Measurements from ENCODE around the gene CCSER1. TPM values are rescaled to one million over a fixed set of nuclear protein-coding genes. Genes with fewer than 3 reads are reported as not detected.

The CCSER1 gene
- total RNA-seq, 2 experiments from 2014 or later: not detected

DNA sequence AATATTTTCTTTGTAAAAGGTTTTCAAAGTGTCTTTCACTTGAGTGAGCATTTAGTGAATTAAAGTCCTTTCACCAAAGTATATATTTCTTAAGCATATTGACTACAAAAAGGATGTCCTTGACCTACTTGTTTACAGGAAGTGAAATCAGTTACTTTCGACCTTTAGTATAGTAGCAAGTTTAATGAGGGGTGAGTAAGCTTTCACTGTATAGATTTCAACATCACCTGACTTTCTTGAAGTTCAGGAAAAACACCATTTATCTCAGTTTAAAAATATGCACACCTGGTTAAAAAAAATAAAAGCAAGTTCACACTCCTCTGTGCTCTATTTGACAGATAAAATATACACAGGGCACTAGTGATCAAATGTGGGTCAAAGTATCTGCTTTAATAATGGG, 88.1 kb downstream of the CCSER1 start:
- Mint-ChIP-seq H3K27ac (no peak overlapping the region), H3K36me3 (ENCODE audit: low read depth) (no peaks in the 10 kb centered on the region), H3K9me3 (ENCODE audit: insufficient read depth) (no peaks in the 10 kb centered on the region), H3K4me3 (no peak overlapping the region), H3K27me3 (ENCODE audit: low read depth) (no peaks in the 10 kb centered on the region), H3K4me1 (ENCODE audit: low read depth) (no peaks in the 10 kb centered on the region)
- POLR2A ChIA-PET: no interaction called here
- CTCF ChIA-PET: no interaction called here
- DNase-seq: no peak
- ATAC-seq: no peak

DNA sequence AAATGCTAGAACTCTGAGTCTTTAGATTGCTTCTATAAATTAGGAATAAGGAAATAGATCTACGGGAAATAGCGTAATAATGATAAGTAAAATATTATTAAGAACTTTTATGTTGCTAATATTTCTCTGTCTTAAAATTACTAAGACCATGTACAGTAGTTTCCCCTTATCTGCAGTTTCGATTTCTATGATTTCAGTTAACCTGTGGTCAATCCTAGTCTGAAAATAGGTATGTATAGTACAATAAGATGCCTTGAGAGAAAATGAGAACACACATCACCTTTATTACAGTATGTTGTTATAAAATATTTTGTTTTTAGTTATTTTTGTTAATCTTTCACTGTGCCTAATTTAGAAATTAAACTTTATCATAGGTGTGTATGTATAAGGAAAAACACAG, 92.6 kb downstream of the CCSER1 start:
- no peak for DNase-seq
- no peaks in the 10 kb centered on the region for H3K27me3 Mint-ChIP-seq (ENCODE audit: low read depth)
- CTCF ChIA-PET: no interaction called here
- H3K36me3 Mint-ChIP-seq (ENCODE audit: low read depth): no peaks in the 10 kb centered on the region
- no peak overlapping the region for H3K4me3 Mint-ChIP-seq
- no peak overlapping the region for H3K27ac Mint-ChIP-seq
- POLR2A ChIA-PET: no interaction called here
- H3K9me3 Mint-ChIP-seq (ENCODE audit: insufficient read depth): no peaks in the 10 kb centered on the region
- no peaks in the 10 kb centered on the region for H3K4me1 Mint-ChIP-seq (ENCODE audit: low read depth)
- no peak for ATAC-seq

DNA sequence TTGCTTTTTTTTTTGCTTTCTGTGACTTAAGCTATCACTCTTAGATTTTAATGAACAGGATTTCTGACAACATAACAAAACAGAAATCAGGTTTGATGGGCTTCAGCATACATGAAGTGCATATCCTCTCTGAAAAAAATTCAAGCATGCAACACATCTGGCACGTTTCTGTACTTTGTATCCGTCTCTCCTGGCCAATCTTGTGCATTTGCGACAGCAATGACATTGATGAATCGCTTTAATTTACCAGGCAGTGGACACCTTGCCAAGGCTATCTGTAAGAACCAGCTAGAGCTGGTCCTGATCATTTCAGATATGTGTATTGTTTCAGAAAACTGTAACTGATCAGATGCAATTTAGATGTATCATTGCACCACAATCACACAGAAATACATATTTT, 93.3 kb downstream of the CCSER1 start:
- ChIA-PET POLR2A (no interaction called here), CTCF (no interaction called here)
- no peak for DNase-seq
- no peaks in the 10 kb centered on the region for H3K27me3 Mint-ChIP-seq (ENCODE audit: low read depth)
- H3K27ac Mint-ChIP-seq: no peak overlapping the region
- no peaks in the 10 kb centered on the region for H3K4me1 Mint-ChIP-seq (ENCODE audit: low read depth)
- H3K36me3 Mint-ChIP-seq (ENCODE audit: low read depth): no peaks in the 10 kb centered on the region
- H3K4me3 Mint-ChIP-seq: no peak overlapping the region
- no peak for ATAC-seq
- no peaks in the 10 kb centered on the region for H3K9me3 Mint-ChIP-seq (ENCODE audit: insufficient read depth)

DNA sequence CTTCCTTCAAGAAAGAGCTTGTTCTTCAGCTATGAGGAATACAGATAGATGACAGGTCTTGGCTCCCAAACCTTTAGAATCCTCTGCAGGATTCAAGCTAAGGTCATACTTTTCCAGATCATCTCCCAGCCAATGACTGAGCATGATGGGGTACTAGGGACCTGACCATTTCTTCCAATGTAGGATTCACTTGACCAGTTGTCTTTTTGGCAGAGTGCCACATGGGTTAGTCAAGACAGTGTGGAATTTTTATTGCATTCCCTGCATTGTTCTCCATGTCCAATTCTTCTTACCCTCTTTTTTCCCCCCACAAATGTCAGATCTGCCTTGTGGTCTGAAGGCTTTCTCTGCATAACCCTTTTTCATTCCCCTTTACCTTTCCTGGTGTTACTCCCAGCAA, 99.5 kb downstream of the CCSER1 start:
- Mint-ChIP-seq H3K4me3 (no peak overlapping the region), H3K4me1 (ENCODE audit: low read depth) (no peaks in the 10 kb centered on the region), H3K9me3 (ENCODE audit: insufficient read depth) (peaks cover 3% of the 10 kb centered on the region), H3K36me3 (ENCODE audit: low read depth) (no peaks in the 10 kb centered on the region), H3K27ac (no peak overlapping the region), H3K27me3 (ENCODE audit: low read depth) (no peaks in the 10 kb centered on the region)
- ChIA-PET CTCF (no interaction called here), POLR2A (no interaction called here)
- no peak for ATAC-seq
- no peak for DNase-seq

DNA sequence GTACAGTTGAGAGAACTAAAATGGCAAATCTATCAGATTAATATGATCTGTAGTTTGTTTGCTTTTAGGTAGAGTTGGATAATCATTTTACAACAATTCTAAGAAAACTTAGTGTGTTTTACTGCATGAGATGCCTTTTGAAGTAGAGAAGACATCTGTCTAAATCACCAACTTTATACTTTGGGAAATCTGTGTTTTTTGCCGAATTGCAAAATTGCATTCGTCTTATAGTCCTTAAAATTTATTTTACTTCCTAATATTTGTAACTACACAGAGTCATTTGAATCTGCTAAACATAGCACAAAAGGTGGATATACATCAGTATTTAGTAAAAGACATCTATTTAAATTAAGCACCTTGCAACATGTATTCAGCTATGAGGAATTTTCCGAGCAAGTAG, 100.0 kb downstream of the CCSER1 start:
- CTCF ChIA-PET: no interaction called here
- Mint-ChIP-seq H3K27ac (no peak overlapping the region), H3K27me3 (ENCODE audit: low read depth) (no peaks in the 10 kb centered on the region), H3K9me3 (ENCODE audit: insufficient read depth) (peaks cover 3% of the 10 kb centered on the region), H3K4me1 (ENCODE audit: low read depth) (no peaks in the 10 kb centered on the region), H3K4me3 (no peak overlapping the region), H3K36me3 (ENCODE audit: low read depth) (no peaks in the 10 kb centered on the region)
- no peak for ATAC-seq
- POLR2A ChIA-PET: no interaction called here
- DNase-seq: no peak

DNA sequence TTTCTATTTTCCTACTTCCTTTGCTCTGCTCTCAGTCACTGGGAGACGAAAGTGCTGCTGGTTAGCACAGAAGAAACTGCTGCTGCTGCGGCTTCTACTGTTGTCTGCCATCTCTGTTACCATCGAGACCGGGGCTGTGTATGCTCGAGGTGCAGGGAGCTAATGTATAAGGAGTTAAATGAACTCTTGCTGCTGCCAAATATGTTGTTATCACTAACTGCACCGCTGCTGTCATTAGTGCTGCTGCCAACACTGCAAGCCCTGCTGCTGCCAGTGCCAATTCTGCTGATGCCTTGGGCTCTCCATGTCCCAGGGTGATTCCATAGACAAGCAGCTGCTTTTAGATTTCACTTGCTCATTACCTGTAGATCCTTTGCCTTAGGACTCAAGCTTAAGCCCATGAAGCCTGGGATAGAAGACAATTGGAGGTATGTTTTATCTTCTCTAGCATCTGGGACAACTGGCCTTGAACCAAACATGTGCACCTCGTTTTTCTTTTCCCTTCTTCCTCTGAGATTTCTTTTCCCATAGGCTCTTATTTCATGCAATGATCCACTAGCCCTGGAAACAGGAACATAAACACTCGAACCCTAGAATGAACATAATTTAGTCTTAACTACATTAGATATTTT, 107.8 kb downstream of the CCSER1 start:
- Mint-ChIP-seq H3K27me3 (ENCODE audit: low read depth) (no peaks in the 10 kb centered on the region), H3K27ac (no peak overlapping the region), H3K4me3 (no peak overlapping the region), H3K9me3 (ENCODE audit: insufficient read depth) (no peaks in the 10 kb centered on the region), H3K4me1 (ENCODE audit: low read depth) (no peaks in the 10 kb centered on the region), H3K36me3 (ENCODE audit: low read depth) (no peaks in the 10 kb centered on the region)
- ChIA-PET POLR2A (no interaction called here), CTCF (no interaction called here)
- no peak for DNase-seq
- no peak for ATAC-seq

DNA sequence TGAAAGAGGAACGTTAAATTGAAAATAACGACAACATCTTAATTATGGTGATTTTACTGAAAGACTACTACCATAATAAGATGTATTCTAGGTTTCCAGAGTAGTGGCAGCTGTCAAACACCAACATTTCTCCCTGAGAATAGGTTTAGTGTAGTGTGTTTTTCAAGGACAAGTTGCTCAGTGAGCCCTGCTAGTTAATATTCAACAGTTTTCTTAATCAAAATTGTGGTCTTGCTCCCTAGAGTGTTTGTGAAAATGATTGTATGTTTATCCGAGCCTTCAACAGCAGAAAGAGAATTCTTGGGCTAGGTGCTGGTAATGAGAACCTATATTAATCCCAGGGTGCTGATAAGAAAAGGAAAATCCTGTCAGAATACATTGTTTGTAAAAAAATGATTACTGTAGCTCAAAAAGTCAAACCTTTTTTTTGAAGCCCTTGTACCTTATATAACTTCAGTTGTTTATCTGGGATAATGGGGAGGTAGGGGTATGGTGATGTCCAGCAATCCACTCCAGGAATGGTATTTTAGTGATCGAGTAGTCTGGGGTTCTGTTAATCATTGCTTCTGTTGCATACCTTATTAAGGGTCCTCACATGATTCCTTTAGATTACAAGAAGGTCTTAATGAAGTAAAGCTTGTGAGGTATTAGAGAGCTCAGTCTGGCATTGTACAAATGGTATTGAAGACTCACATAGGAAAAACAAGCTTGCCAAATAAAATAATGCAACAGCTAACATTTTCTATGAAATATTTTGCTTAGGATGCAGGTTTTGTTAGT, 110.7 kb downstream of the CCSER1 start:
- ChIA-PET CTCF (no interaction called here), POLR2A (no interaction called here)
- Mint-ChIP-seq H3K36me3 (ENCODE audit: low read depth) (no peaks in the 10 kb centered on the region), H3K4me3 (no peak overlapping the region), H3K27me3 (ENCODE audit: low read depth) (no peaks in the 10 kb centered on the region), H3K9me3 (ENCODE audit: insufficient read depth) (no peaks in the 10 kb centered on the region), H3K4me1 (ENCODE audit: low read depth) (no peaks in the 10 kb centered on the region), H3K27ac (no peak overlapping the region)
- DNase-seq (no peak), ATAC-seq (no peak)

DNA sequence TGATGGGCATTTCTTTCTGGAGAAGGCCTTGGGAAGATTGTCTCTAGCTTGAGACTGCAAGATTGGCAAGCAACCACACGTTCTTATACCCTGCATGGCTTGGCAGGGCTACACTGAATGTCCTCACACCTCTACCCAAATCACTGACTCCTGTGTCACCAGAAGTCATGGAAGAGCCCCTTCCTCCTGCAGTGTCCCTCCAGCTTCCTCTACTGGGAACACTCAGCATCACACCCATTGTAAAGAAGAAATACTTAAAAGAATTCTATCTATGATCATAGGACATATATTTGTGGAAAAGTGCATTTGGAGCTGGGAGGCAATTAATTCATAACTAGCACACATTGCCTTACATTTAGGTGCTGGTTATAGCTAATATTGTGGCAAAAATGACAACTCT, 113.1 kb downstream of the CCSER1 start:
- no peaks in the 10 kb centered on the region for H3K9me3 Mint-ChIP-seq (ENCODE audit: insufficient read depth)
- ChIA-PET CTCF (no interaction called here), POLR2A (no interaction called here)
- H3K27me3 Mint-ChIP-seq (ENCODE audit: low read depth): no peaks in the 10 kb centered on the region
- no peaks in the 10 kb centered on the region for H3K36me3 Mint-ChIP-seq (ENCODE audit: low read depth)
- DNase-seq (no peak), ATAC-seq (no peak)
- no peak overlapping the region for H3K27ac Mint-ChIP-seq
- no peak overlapping the region for H3K4me3 Mint-ChIP-seq
- no peaks in the 10 kb centered on the region for H3K4me1 Mint-ChIP-seq (ENCODE audit: low read depth)

DNA sequence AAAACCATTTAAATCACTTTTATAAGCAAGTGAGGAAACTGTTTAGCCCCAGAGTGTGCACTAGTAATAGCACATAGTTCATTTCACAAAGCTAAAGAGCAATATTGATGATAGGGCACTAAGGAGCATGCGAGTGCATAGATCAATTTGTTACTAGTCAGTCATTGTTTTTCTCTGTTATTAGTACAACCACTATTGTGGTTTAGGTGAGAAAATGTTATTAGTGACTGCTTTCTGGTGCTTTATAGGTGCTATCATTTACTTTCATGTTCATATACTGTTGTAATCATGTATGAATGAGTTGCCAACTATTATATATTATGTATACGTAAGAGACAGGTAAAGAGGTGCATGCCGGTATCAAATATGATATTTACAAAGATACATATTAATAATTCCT, 113.8 kb downstream of the CCSER1 start:
- CTCF ChIA-PET: no interaction called here
- Mint-ChIP-seq H3K36me3 (ENCODE audit: low read depth) (no peaks in the 10 kb centered on the region), H3K27ac (no peak overlapping the region), H3K9me3 (ENCODE audit: insufficient read depth) (no peaks in the 10 kb centered on the region), H3K4me1 (ENCODE audit: low read depth) (no peaks in the 10 kb centered on the region), H3K27me3 (ENCODE audit: low read depth) (no peaks in the 10 kb centered on the region), H3K4me3 (no peak overlapping the region)
- POLR2A ChIA-PET: no interaction called here
- ATAC-seq (no peak), DNase-seq (no peak)

DNA sequence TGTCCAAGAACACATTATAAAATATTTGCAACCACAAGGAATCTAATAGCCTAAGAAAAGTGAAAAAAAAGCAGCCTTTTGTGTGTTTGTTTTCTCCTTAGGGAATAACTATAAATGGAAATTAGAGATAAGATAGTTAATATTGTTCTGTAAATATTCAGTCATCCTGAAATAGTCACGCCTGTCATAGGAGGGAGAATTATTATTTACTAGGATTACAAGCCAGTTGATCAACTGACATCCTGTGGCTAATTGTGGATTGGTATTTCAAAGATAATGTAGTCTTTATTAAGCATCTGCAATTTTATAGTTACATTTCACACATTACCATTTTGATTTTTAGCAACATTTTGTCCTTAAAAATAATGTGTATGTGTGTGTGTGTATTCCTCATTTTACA, 118.6 kb downstream of the CCSER1 start:
- ATAC-seq: no peak
- no peak for DNase-seq
- H3K9me3 Mint-ChIP-seq (ENCODE audit: insufficient read depth): no peaks in the 10 kb centered on the region
- no peak overlapping the region for H3K27ac Mint-ChIP-seq
- ChIA-PET CTCF (no interaction called here), POLR2A (no interaction called here)
- no peak overlapping the region for H3K4me3 Mint-ChIP-seq
- H3K4me1 Mint-ChIP-seq (ENCODE audit: low read depth): no peaks in the 10 kb centered on the region
- no peaks in the 10 kb centered on the region for H3K27me3 Mint-ChIP-seq (ENCODE audit: low read depth)
- H3K36me3 Mint-ChIP-seq (ENCODE audit: low read depth): no peaks in the 10 kb centered on the region

DNA sequence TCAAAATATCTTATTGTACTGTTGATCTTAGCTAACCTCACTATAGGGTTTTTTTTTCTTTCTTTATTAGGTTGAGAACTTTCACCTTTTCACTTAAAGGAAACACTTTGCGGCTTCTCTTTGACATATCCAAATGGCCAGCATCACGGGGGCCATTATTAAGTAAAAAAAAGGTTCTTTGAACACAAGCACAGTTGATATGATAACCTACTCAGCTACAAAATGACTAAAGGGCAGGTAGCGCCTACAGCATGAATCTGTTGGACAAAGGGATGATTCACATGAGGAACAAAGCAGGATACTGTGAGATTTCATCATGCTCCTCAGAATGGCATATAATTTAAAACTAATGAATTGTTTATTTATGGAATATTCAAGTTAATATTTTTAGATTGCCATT, 119.6 kb downstream of the CCSER1 start:
- no peak overlapping the region for H3K4me3 Mint-ChIP-seq
- ChIA-PET POLR2A (no interaction called here), CTCF (no interaction called here)
- no peaks in the 10 kb centered on the region for H3K27me3 Mint-ChIP-seq (ENCODE audit: low read depth)
- DNase-seq: no peak
- ATAC-seq: no peak
- no peak overlapping the region for H3K27ac Mint-ChIP-seq
- no peaks in the 10 kb centered on the region for H3K4me1 Mint-ChIP-seq (ENCODE audit: low read depth)
- no peaks in the 10 kb centered on the region for H3K36me3 Mint-ChIP-seq (ENCODE audit: low read depth)
- no peaks in the 10 kb centered on the region for H3K9me3 Mint-ChIP-seq (ENCODE audit: insufficient read depth)

DNA sequence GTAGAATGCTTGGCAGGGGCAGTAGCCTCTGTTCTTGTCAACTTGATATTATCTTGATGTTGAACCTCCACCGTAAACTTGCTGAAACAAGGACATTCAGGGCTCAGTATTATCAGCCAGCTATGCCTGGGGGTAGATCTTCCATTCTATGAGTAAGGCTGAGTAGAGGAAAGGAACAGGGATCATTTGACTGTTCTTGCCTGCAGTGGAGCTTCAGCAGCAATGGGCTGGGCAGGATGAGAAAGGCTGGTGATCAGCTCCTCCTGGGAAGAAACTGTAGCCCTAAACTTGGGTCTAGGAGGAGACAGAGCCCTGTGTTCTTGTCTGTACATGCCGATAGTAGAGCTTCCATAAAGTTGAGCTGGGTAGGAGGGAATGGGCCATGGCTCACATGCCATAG, 127.2 kb downstream of the CCSER1 start:
- H3K4me1 Mint-ChIP-seq (ENCODE audit: low read depth): no peaks in the 10 kb centered on the region
- ATAC-seq (no peak), DNase-seq (no peak)
- no peak overlapping the region for H3K27ac Mint-ChIP-seq
- H3K4me3 Mint-ChIP-seq: no peak overlapping the region
- CTCF ChIA-PET: no interaction called here
- POLR2A ChIA-PET: no interaction called here
- H3K36me3 Mint-ChIP-seq (ENCODE audit: low read depth): no peaks in the 10 kb centered on the region
- H3K27me3 Mint-ChIP-seq (ENCODE audit: low read depth): no peaks in the 10 kb centered on the region
- H3K9me3 Mint-ChIP-seq (ENCODE audit: insufficient read depth): no peaks in the 10 kb centered on the region

DNA sequence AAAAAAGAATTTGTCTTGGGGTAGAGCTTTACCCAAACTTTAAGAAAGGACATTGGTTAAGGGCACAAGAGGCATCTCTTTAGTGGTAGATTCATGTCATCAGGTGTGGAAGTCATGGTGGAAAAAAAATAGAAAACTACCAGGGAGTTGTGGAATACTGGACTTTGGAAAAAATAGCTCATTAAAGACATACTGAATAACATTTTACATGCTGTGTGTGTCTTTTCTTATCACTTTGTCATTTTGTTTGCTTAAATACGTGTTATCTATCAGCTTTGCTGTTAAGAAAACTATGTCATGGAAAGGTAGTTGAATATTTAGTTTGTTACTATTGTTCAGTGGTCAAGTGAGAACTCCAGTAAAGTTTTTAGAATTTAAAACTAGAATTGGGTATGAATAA, 147.0 kb downstream of the CCSER1 start:
- Mint-ChIP-seq H3K27ac (no peak overlapping the region), H3K27me3 (ENCODE audit: low read depth) (peaks cover 2% of the 10 kb centered on the region)

More for the DNA sequence above, 147.0 kb downstream of the CCSER1 start:
- CTCF ChIA-PET: no interaction called here
- ATAC-seq: no peak
- no peaks in the 10 kb centered on the region for H3K36me3 Mint-ChIP-seq (ENCODE audit: low read depth)
- DNase-seq: no peak
- POLR2A ChIA-PET: no interaction called here
- H3K4me3 Mint-ChIP-seq: no peak overlapping the region
- no peaks in the 10 kb centered on the region for H3K4me1 Mint-ChIP-seq (ENCODE audit: low read depth)
- H3K9me3 Mint-ChIP-seq (ENCODE audit: insufficient read depth): no peaks in the 10 kb centered on the region

All from activated CD8-positive, alpha-beta T cell treated with anti-CD3 and anti-CD28 coated beads, Interleukin-2, amount 10 ng/mL, durations not matched to agents 7 days and 5 days (primary cell).